HL-60/S4 treated with phorbol 12-myristate 13-acetate at 8.2 ng/mL for 4 days and 3 days (cell line): ENCODE measurements around the gene CEP20.

ENCODE experiments used
- in situ Hi-C: fragments of 300-500 bp; cut with MboI; formaldehyde crosslinking; loops from 2 replicates; pipeline ENCODE4 v1.15.0; 2022; ENCODE audit warnings: low sequenced_read_pairs

The CEP20 gene

GRCh38 chr16:15898654-15899053 lies 10.3 kb upstream of the CEP20 start:
- in situ Hi-C loops: no loop called here

- in situ Hi-C loops: no loop called here
Measured at GRCh38 chr16:15897834-15898254, 9.4 kb upstream of the CEP20 start.

GRCh38 chr16:15897121-15897780 lies 8.8 kb upstream of the CEP20 start:
- in situ Hi-C loops: no loop called here

GRCh38 chr16:15894571-15895374 lies 6.4 kb upstream of the CEP20 start:
- in situ Hi-C loops: no loop called here

- in situ Hi-C loops: no loop called here
Measured at GRCh38 chr16:15891508-15891907, 3.1 kb upstream of the CEP20 start.

- in situ Hi-C loops: no loop called here
Measured at GRCh38 chr16:15887283-15887682, 1.1 kb downstream of the CEP20 start.

- in situ Hi-C loops: no loop called here
Measured at GRCh38 chr16:15886078-15886477, 2.3 kb downstream of the CEP20 start.

GRCh38 chr16:15885560-15886001 lies 2.8 kb downstream of the CEP20 start:
- in situ Hi-C loops: no loop called here

- in situ Hi-C loops: no loop called here
Measured at GRCh38 chr16:15882563-15882962, 5.8 kb downstream of the CEP20 start.

- in situ Hi-C loops: no loop called here
Measured at GRCh38 chr16:15881794-15882379, 6.5 kb downstream of the CEP20 start.

- in situ Hi-C loops: no loop called here
Measured at GRCh38 chr16:15880434-15881308, 7.7 kb downstream of the CEP20 start.

GRCh38 chr16:15879255-15879811 lies 9.1 kb downstream of the CEP20 start:
- in situ Hi-C loops: no loop called here

GRCh38 chr16:15876503-15876902 lies 11.9 kb downstream of the CEP20 start:
- in situ Hi-C loops: no loop called here

GRCh38 chr16:15874745-15875314 lies 13.6 kb downstream of the CEP20 start:
- in situ Hi-C loops: no loop called here

GRCh38 chr16:15873737-15874136 lies 14.7 kb downstream of the CEP20 start:
- in situ Hi-C loops: no loop called here

GRCh38 chr16:15873301-15873700 lies 15.1 kb downstream of the CEP20 start:
- in situ Hi-C loops: no loop called here

GRCh38 chr16:15870011-15870410 lies 18.4 kb downstream of the CEP20 start:
- in situ Hi-C loops: no loop called here

- in situ Hi-C loops: no loop called here
Measured at GRCh38 chr16:15866451-15866850, 22.0 kb downstream of the CEP20 start.

- in situ Hi-C loops: no loop called here
Measured at GRCh38 chr16:15865742-15866141, 22.7 kb downstream of the CEP20 start.

GRCh38 chr16:15864939-15865338 lies 23.5 kb downstream of the CEP20 start:
- in situ Hi-C loops: no loop called here
